Stimulated activated CD8-positive, alpha-beta memory T cell treated with anti-CD3 and anti-CD28 coated beads, Interleukin-12 subunit alpha, Interleukin-12 subunit beta, amount 100 ng/mL, for 4 hours (primary cell): ENCODE data around the gene FLACC1.
A peak's percentile ranks its signal among the peaks of the same experiment; 100 is the strongest.

ENCODE experiments used
- DNase-seq: peaks from one replicate; pipeline ENCODE4 v3.0.0-alpha.2; 2020; ENCODE audit warnings: low read depth

Gene FLACC1

GRCh38 chr2:201276511-201276910 is 80.6 kb downstream of the FLACC1 start:
- no peak for DNase-seq

GRCh38 chr2:201275990-201276389 is 81.2 kb downstream of the FLACC1 start:
- no peak for DNase-seq

- no peak for DNase-seq
Observed at GRCh38 chr2:201275069-201275468, 82.1 kb downstream of the FLACC1 start.

- DNase-seq = no peak
Observed at GRCh38 chr2:201273330-201273983, 83.7 kb downstream of the FLACC1 start.

GRCh38 chr2:201271917-201272316 is 85.2 kb downstream of the FLACC1 start:
- DNase-seq = no peak

GRCh38 chr2:201270293-201271001 is 86.7 kb downstream of the FLACC1 start:
- no peak for DNase-seq

- DNase-seq = no peak
Observed at GRCh38 chr2:201269764-201270163, 87.4 kb downstream of the FLACC1 start.

- no peak for DNase-seq
Observed at GRCh38 chr2:201267278-201268030, 89.7 kb downstream of the FLACC1 start.

GRCh38 chr2:201266629-201267028 is 90.5 kb downstream of the FLACC1 start:
- DNase-seq = no peak

- DNase-seq = no peak
Observed at GRCh38 chr2:201264472-201265173, 92.5 kb downstream of the FLACC1 start.

GRCh38 chr2:201263779-201264178 is 93.4 kb downstream of the FLACC1 start:
- DNase-seq = no peak

GRCh38 chr2:201262718-201263117 is 94.4 kb downstream of the FLACC1 start:
- DNase-seq = no peak

GRCh38 chr2:201261906-201262305 is 95.2 kb downstream of the FLACC1 start:
- DNase-seq = no peak

- DNase-seq = no peak
Observed at GRCh38 chr2:201261471-201261870, 95.7 kb downstream of the FLACC1 start.

GRCh38 chr2:201260302-201260800 is 96.8 kb downstream of the FLACC1 start, which contains the start of gene CASP8:
Gene CASP8 (plus strand): TSS chr2:201260536. CDS start chr2:201266487, 5,951 bp downstream.
- DNase-seq = peak; percentile 37

- DNase-seq = no peak
Observed at GRCh38 chr2:201258666-201259615, 98.2 kb downstream of the FLACC1 start.

GRCh38 chr2:201257956-201258665 is 99.0 kb downstream of the FLACC1 start:
- peak; percentile 64 for DNase-seq

GRCh38 chr2:201257381-201257955 is 99.7 kb downstream of the FLACC1 start:
- no peak for DNase-seq

- DNase-seq = no peak
Observed at GRCh38 chr2:201256082-201256481, 101.1 kb downstream of the FLACC1 start.
